HT1080 (cell line): ENCODE data around the gene CALHM2. TPM values are rescaled to one million over a fixed set of nuclear protein-coding genes. Genes with fewer than 3 reads are reported as not detected.
A peak's percentile ranks its signal among the peaks of the same experiment; 100 is the strongest.
"Not testable (repeated sequence)": the region's sequence is repeated elsewhere in the genome, so short reads cannot be mapped to it uniquely, and the experiment has no call there.

ENCODE experiments used
- DNase-seq: peaks from one replicate; pipeline ENCODE4 v3.0.0-alpha.2; 2015; ENCODE audit warnings: low read depth
- total RNA-seq: library from RNA; depleted of rRNA; stranded (reverse); fragments of >200 nt; shearing (Covaris generic); gene quantifications from 2 replicates; pipeline ENCODE4 v1.2.3, GENCODE V29; 2014; rRNA removed

The CALHM2 gene
- total RNA-seq, 1 experiment from 2014 or later, result not detected

DNA sequence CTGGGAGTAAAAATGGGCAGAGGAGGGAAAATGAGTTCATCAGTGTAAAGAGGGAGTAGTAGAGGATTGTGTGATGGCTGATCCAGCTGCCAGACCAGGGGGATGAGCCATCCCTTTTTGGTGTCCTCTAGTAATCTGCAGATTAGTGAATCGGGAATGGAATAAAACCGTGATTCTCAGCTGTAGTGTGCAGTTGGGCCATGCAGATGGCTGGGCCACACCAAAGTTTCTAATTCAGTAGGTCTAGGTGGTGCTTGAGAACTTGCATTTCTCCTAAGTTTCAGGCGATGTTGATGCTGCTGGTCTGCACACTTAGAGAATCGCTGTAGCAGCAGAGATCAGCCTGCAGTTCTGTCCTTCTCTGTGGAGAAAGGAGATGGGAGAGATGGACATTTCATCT, 33.1 kb downstream of the CALHM2 start:
- DNase-seq, result no peak

DNA sequence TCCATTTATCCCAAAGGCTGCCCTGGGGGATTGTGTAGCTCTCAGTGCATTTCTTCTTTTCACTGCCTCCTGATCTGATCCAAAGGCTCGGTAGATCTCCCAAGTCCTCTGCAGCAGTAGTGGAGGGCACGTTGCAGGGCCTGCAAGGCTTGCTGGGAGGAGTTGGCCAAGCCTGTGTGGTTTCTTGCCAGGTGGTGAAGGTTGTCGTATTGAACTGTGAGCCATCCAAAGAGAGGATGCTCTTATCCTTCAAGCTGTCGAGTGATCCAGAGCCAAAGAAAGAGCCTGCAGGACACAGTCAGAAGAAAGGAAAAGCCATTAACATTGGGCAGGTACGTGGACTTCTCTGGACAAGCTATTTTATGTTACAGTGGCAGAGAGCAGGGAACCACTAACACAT, 34.6 kb downstream of the CALHM2 start:
- DNase-seq, result no peak

DNA sequence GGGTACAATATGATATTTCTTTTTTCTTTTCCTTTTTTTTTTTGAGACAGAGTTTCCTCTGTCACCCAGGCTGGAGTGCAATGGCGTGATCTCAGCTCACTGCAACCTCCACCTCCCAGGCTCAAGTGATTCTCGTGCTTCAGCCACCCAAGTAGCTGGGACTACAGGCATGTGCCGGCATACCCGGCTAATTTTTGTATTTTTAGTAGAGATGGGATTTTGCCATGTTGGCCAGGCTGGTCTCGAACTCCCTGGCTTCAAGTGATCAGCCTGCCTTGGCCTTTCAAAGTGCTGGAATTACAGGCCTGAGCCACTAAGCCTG, 35.1 kb downstream of the CALHM2 start:
- DNase-seq, result not testable (repeated sequence)

DNA sequence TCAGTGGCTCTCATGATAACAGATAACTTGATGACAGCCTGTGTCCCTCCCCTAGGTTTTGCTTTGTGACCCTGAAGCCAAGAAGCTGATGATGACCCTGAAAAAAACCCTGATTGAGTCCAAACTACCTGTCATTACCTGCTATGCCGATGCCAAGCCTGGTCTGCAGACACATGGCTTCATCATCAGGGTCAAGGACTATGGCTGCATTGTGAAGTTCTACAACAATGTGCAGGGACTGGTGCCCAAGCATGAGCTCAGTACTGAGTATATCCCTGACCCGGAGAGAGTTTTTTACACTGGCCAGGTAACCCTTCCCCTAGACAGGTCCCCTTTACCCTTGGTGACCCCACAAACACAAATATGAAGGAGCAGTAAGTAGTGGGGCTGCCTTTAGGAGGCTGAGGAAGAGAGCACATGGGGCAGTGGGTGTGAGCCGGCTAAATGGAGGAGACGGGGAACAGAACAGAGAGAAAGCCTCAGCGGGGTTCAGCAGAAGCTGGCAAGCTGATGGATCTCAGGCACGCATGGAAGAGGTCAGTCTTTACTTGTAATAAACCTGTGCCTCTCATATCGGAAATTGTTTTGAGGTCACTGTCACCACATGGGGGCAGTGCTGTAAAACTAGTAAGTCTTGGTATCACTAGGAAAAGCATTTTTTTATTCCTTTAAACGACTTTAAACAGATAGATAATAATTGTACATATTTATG, 35.6 kb downstream of the CALHM2 start:
- peak; percentile 20 for DNase-seq

DNA sequence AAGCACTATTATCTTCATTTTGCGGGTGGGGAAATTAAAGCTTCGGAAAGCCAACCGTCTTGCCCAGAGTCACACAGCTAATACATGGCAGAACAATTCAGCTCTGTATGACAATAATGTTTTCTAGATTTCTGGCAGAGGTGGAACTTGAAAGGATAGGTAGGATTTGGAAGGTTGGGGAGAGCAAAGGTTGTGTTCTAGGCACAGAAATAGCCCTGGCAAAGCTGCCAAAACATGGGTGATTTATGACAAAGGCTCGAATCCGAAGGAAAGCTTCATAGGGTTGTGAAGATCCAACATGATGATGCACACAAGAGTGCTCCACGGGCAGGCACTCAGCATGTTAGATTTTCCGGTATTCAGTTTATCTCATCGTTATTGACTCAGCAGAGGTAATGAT, 36.6 kb downstream of the CALHM2 start:
- DNase-seq, result no peak

GRCh38 chr10:103413564-103413963, 38.6 kb downstream of the CALHM2 start:
- no peak for DNase-seq

DNA sequence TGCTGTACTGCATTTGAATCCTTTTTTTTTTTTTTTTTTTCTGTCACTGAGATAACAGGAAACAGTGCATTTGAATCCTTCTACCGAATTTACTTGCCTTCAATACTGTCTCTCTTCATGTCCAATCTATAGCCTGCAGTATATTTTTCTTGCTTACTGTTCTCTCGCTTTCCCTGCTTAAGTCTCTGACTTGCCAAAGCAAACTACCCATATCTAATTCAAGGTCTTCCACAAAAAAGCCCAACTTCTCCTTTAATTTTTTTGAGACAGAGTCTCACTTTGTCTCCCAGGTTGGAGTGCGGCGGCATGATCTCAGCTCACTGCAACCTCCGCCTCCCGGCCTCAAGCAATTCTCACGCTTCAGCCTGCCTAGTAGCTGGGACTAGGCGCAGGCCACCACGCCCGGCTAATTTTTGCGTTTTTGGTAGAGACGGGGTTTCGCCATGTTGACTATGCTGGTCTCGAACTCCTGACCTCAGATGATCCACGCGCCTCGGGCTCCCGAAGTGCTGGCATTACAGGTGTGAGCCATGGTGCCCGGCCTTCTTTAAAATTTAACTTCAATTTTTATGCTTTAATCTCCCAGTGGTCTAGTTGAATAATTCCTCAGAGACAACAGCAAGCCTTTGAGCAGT, 54.9 kb downstream of the CALHM2 start:
- no peak for DNase-seq

- no peak for DNase-seq
These were observed 55.4 kb downstream of the CALHM2 start for GRCh38 chr10:103396789-103397087.

Other genes with a start within 250 kb of the CALHM2 start
- gene RPEL1, start 206.5 kb downstream of the CALHM2 start, total RNA-seq, result not detected in 2 replicates
- not detected in 2 replicates for gene INA, start 175.2 kb downstream of the CALHM2 start, total RNA-seq
- 16.6 and 17.5 TPM in 2 replicates for gene PCGF6, start 101.2 kb downstream of the CALHM2 start, total RNA-seq
- gene TAF5, start 84.4 kb downstream of the CALHM2 start, total RNA-seq, result 13.5 and 15.7 TPM in 2 replicates
- gene ATP5MK, start 55.9 kb downstream of the CALHM2 start, total RNA-seq, result 285 and 369 TPM in 2 replicates
- 86.0 and 89.4 TPM in 2 replicates for gene PDCD11, start 55.7 kb downstream of the CALHM2 start, total RNA-seq
- gene CALHM1, start 6.5 kb upstream of the CALHM2 start, total RNA-seq, result not detected in 2 replicates
- not detected in 2 replicates for gene CALHM3, start 26.9 kb upstream of the CALHM2 start, total RNA-seq
- not detected in 2 replicates for gene NEURL1, start 41.3 kb upstream of the CALHM2 start, total RNA-seq